GM19239 (cell line): ENCODE results near the gene KIAA0513.
"Not testable (repeated sequence)": the region's sequence is repeated elsewhere in the genome, so short reads cannot be mapped to it uniquely, and the experiment has no call there.

ENCODE experiments used
- DNase-seq: peaks from one replicate; pipeline ENCODE4 v3.0.0; 2011; ENCODE audit warnings: low spot score; ENCODE audit not compliant: insufficient read length
- FAIRE-seq: peaks from 2 replicates; lab custom pipeline; 2011; peaks lifted over from hg19 to GRCh38; lab: Jason Lieb, UNC

Gene KIAA0513

GRCh38 chr16:85046472-85046916 is 18.9 kb downstream of the KIAA0513 start:
- DNase-seq (no peak), FAIRE-seq (no peak)

- FAIRE-seq (no peak), DNase-seq (no peak)
These were observed 19.6 kb downstream of the KIAA0513 start for GRCh38 chr16:85046931-85047866.

GRCh38 chr16:85047867-85048455 is 20.4 kb downstream of the KIAA0513 start:
- FAIRE-seq = no peak

GRCh38 chr16:85048921-85049562 is 21.4 kb downstream of the KIAA0513 start:
- FAIRE-seq = no peak
- no peak for DNase-seq

More at GRCh38 chr16:85047867-85048455, 20.4 kb downstream of the KIAA0513 start:
- no peak for DNase-seq

GRCh38 chr16:85049706-85050305 is 22.2 kb downstream of the KIAA0513 start:
- FAIRE-seq (no peak), DNase-seq (no peak)

GRCh38 chr16:85051067-85051581 is 23.5 kb downstream of the KIAA0513 start:
- DNase-seq (no peak), FAIRE-seq (no peak)

- FAIRE-seq = no peak
- no peak for DNase-seq
These were observed 24.1 kb downstream of the KIAA0513 start for GRCh38 chr16:85051683-85052082.

- FAIRE-seq (no peak), DNase-seq (no peak)
These were observed 24.9 kb downstream of the KIAA0513 start for GRCh38 chr16:85052536-85052935.

GRCh38 chr16:85054321-85054720 is 26.7 kb downstream of the KIAA0513 start:
- FAIRE-seq, DNase-seq: not testable (repeated sequence)

GRCh38 chr16:85054948-85055492 is 27.4 kb downstream of the KIAA0513 start:
- no peak for DNase-seq
- FAIRE-seq = no peak

- FAIRE-seq (peak; percentile 89), DNase-seq (peak; percentile 71)
These were observed 28.1 kb downstream of the KIAA0513 start for GRCh38 chr16:85055493-85056210.

- no peak for DNase-seq
- no peak for FAIRE-seq
These were observed 28.7 kb downstream of the KIAA0513 start for GRCh38 chr16:85056211-85056748.

GRCh38 chr16:85057212-85057889 is 29.8 kb downstream of the KIAA0513 start:
- FAIRE-seq (no peak), DNase-seq (no peak)

GRCh38 chr16:85057948-85058347 is 30.4 kb downstream of the KIAA0513 start:
- no peak for DNase-seq

GRCh38 chr16:85058909-85059308 is 31.3 kb downstream of the KIAA0513 start:
- FAIRE-seq = no peak
- no peak for DNase-seq

More at GRCh38 chr16:85057948-85058347, 30.4 kb downstream of the KIAA0513 start:
- no peak for FAIRE-seq

- DNase-seq = no peak
- FAIRE-seq = no peak
These were observed 34.0 kb downstream of the KIAA0513 start for GRCh38 chr16:85061566-85061965.

GRCh38 chr16:85062323-85062722 is 34.7 kb downstream of the KIAA0513 start:
- no peak for FAIRE-seq
- DNase-seq = no peak

GRCh38 chr16:85062845-85063244 is 35.2 kb downstream of the KIAA0513 start:
- no peak for DNase-seq

More at GRCh38 chr16:85062845-85063244, 35.2 kb downstream of the KIAA0513 start:
- FAIRE-seq = no peak
